Stimulated activated CD4-positive, alpha-beta T cell treated with anti-CD3 and anti-CD28 coated beads, Interleukin-12 subunit alpha, Interleukin-12 subunit beta, amount 100 ng/mL, for 24 hours (primary cell): ENCODE results near the gene ZBTB8A.

Experiments
- DNase-seq, 2 experiments: peaks; one replicate each; pipeline ENCODE4 v3.0.0-alpha.2; 2020; ENCODE audit warnings: low read depth in 2 of 2

The ZBTB8A gene

GRCh38 chr1:32652244-32652962 is 113.2 kb downstream of the ZBTB8A start:
- no peak for DNase-seq
